HG03066 (cell line): ENCODE measurements around the gene NR2F1.

Experiments
- ATAC-seq: cut with Tn5 transposase; IDR thresholded peaks from one replicate; pipeline ENCODE4 v1.9.1; 2021; ENCODE audit warnings: low read depth; ENCODE audit not compliant: unreplicated experiment

Gene NR2F1

DNA sequence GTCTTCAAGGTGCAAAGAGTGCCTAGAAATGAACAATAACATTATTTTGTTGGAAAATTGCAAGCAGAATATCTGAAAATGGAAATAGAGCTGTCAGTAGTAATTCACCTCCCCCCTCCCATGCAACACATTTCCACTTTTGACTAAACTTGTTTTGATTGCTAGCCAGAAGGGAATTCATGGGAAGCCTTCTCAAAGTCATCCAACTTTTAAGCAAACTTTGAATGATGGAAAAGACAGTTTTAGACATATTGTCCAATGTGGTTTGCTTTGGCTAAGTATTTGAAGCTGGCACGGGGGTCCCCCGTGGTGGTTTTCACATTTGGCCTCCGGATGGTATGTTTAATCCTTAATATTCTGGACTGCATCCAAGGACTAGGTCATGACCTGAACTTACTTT lies 7.5 kb downstream of the NR2F1 start:
- no peak for ATAC-seq

GRCh38 chr5:93591323-93591945 lies 8.4 kb downstream of the NR2F1 start:
- no peak for ATAC-seq

DNA sequence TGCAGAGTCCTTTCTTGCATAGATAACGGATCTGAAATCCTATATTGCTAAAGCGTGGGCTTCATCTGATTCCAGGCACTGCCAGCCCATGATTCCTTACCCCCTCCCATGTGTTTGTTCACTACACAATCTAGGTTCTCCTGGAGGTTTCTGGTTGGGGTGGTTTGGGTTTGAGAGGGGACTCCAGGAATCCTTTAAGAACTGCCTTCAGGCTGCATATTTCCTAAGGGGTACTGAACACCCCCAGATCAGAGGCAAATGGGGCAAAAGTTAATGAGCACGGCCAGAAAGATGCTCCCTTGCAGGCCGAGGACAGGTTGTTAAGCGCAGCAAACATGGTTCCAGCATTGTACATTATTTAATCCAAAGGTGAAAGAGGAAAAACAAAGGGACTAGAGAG lies 9.9 kb downstream of the NR2F1 start:
- no peak for ATAC-seq

DNA sequence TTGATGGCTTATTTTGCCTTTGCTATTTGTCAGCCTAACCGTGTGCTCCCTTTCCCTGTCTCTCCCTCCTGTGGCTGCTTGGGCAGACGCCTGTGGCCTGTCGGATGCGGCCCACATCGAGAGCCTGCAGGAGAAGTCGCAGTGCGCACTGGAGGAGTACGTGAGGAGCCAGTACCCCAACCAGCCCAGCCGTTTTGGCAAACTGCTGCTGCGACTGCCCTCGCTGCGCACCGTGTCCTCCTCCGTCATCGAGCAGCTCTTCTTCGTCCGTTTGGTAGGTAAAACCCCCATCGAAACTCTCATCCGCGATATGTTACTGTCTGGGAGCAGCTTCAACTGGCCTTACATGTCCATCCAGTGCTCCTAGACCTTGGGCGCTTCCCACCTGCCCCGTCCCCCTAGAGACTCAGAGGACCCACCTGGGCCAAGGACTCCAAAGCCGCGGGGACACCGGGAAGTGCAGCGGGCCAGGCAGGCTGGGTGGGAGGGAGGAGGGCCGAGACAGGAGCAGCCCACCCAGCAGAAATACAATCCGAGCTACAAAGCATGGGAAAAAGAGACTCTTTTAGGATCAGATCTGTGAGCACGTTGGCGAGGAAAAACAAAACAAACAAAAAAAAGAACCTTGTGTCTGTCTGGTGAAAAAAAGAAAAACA lies 10.6 kb downstream of the NR2F1 start:
- ATAC-seq = no peak

DNA sequence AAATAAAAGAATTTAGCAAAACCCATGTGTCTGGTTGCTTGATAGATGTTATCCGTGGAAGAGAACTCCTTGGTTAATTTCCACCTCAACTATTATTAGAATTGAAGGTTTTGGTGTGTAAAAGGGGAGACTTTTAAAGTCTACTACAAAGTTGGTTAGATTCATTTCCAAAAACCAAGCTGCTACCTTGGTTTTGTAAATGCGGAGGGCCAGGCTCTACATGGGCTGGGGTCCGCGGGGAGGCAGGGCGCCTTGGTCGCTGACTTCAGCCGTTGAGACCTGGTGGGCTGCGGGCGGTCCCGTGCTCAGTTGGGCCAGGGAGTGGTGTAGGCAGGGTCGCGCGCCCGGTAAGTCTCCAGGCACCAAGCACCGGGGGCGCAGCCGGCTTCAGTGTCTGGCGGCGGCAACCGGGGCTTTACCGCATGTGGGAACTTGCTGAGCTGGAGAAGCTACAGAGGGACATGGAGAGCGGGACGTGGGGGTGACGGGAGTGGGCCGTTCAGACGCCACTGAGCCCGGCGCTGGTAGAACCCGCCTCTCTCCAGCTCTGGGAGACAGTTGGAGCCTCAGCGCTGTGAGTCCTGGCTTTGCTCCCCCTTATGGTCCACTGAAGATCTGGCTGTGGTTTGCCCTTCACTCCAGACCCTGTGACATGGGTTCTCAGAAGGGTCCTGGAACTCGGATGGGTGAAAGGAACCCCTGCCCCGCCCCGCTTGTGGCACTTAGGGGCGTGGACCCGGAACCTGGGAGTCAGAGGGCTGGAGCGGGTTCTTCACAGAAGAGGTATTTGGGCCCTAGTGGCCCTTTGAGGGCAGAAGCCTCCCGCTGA lies 11.8 kb downstream of the NR2F1 start:
- no peak for ATAC-seq

DNA sequence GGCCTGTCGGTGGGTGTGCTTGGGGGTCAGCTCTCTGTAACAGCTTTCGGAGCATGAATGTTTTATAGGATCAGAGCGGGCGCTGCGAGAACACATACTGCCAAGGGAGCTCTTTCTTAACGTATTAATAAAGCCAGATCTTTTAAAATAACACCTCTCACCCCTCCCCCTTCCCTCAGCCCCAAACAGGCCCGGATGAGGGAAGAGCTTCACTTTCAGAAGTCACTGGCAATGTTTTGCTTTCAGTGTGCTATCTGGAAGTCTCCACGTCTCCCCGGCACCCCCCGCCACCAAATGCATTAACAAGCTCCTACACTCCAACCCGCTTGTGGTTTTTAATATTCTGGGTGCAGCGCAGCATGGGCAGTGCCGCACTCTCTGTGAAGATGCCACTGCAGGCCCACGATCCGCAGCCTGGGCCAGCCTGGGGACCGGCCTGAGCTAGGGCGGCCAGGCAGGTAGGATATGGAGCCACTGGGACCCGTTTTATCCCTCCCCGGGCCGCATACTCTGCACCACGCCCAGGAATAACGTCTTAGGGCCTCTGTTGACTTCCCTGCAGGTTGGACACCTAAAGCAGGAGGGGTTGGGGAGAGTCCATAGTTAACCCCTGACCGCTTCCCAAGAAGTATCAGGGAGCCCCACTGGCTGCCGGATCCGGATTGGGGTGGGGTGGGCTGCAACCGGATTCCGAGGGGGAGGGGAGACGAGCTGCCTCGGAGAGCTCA lies 12.6 kb downstream of the NR2F1 start:
- ATAC-seq = no peak

- ATAC-seq = no peak
These were observed 13.3 kb downstream of the NR2F1 start for GRCh38 chr5:93596310-93596675.

GRCh38 chr5:93596676-93597490 lies 13.9 kb downstream of the NR2F1 start:
- no peak for ATAC-seq

GRCh38 chr5:93598091-93599000 lies 15.3 kb downstream of the NR2F1 start:
- no peak for ATAC-seq

DNA sequence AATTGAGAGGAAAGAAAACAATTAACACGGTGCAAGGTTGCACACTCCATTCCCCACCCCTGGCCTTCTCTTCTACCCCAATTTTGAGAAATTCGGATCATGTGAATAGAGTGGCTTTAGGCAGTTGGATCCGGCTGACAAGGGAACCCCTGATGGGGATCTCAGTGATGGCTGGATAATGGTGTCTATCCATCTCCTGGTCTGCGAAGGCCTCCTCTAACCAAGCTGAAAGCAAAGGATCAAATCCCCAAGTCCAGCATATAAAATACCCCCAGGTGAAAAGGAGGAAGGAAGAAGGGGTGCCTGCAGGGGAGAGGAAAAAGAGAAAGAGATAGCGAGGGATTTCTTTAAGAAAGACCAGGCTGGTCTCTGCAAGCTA lies 16.0 kb downstream of the NR2F1 start:
- no peak for ATAC-seq

DNA sequence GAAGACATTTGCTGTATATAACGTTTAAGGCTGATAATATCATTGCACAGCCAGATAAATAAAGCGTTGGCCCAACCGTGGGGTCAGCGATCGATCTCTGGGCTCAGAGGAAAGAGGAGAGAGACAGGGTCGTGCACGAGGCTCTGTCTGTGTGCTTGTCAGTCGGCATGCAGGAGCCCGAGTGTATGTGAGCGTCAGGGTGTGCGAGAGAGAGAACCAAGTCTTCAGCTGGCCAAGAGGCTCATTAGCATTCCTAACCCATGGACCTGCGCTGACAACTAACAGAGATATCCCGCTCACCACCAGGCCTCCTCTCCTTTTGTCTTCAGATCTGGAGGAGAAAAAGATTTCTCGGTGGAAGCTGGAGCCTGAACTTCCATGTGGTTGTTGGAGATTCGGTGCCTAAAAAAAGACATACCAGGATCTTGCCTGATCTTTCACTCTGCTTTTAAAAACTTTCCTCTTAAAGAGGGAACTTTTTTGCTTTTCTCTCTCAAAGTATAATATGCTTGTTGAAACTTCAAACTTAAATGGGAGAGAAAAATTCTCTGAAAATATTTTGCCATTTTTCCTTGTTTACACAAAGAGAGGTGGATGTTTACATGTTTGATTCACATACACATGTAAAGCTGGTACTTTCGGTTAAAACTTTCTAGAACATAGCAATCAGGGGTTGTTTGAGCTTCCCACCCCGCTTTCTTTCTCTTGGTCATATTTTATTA lies 16.5 kb downstream of the NR2F1 start:
- ATAC-seq = no peak

- no peak for ATAC-seq
These were observed 17.5 kb downstream of the NR2F1 start for GRCh38 chr5:93600409-93601070.

DNA sequence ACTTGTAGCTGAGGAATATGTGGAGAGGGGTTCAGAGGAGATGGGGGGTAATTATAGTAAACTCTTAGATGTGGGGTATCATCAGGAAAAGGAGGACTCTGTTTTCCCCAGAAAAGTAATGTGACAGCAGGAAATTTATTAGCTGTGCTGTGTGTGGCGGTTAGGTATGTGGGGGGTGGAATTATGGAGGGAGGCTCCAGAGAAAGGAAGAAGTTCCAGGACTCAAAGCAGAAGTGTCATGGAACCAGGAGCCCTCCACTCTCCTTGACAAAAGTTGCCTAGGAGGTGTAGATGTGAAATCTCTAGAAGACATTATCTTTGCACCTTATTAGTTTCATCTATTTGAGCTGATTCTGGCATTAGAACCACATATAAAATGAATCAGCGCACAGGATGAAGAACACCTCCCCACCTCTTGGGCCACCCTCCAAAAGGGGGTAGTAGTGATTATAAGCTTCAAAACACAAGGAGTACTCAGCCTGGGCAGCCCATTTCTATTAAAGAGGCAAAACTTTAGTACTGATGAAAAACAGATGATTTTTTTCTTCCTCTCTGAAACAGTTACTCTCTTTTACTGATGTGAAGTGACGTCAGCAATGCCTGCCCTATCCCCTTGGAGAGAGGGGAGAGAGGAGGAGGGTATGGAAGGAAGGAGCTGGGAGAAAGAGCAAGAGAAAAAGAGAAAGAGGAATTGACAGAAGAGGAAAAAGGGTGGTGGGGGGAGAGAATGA lies 18.2 kb downstream of the NR2F1 start:
- no peak for ATAC-seq

- ATAC-seq = no peak
These were observed 18.8 kb downstream of the NR2F1 start for GRCh38 chr5:93601802-93602155.

GRCh38 chr5:93602241-93603077 lies 19.4 kb downstream of the NR2F1 start:
- no peak for ATAC-seq

- no peak for ATAC-seq
These were observed 20.2 kb downstream of the NR2F1 start for GRCh38 chr5:93603078-93603792.
